ENCODE measurements around the gene ARX.

GRCh38 chrX:24965372-24965771 is 50.4 kb downstream of the ARX start:
- TF ChIP-seq CTCF (IDR thresholded peaks at IDR 0.05; ENCODE audit: low read length), result no peak
- no peak for TF ChIP-seq EZH2 (optimal IDR thresholded peaks at IDR 0.05; ENCODE audit: low read depth, low read length)
